NCI-H446 treated with DMSO at 0.1 percent for 48 hours (cell line): ENCODE results near the gene COL15A1.
A peak's percentile ranks its signal among the peaks of the same experiment; 100 is the strongest.

ENCODE experiments used
- DNase-seq: peaks from one replicate; lab custom pipeline; 2025; lab: John Stamatoyannopoulos, UW

Gene COL15A1

GRCh38 chr9:99108131-99108530 is 164.4 kb downstream of the COL15A1 start:
- DNase-seq: no peak

- no peak for DNase-seq
Observed at GRCh38 chr9:99109522-99109921, 165.8 kb downstream of the COL15A1 start.

- no peak for DNase-seq
Observed at GRCh38 chr9:99112750-99113413, 169.2 kb downstream of the COL15A1 start.

GRCh38 chr9:99113414-99114048 is 169.8 kb downstream of the COL15A1 start:
- no peak for DNase-seq

- DNase-seq: no peak
Observed at GRCh38 chr9:99114049-99114440, 170.3 kb downstream of the COL15A1 start.

- no peak for DNase-seq
Observed at GRCh38 chr9:99114846-99115500, 171.3 kb downstream of the COL15A1 start.

GRCh38 chr9:99116003-99116411 is 172.3 kb downstream of the COL15A1 start:
- DNase-seq: peak; percentile 5

- no peak for DNase-seq
Observed at GRCh38 chr9:99118782-99119466, 175.2 kb downstream of the COL15A1 start.

- DNase-seq: no peak
Observed at GRCh38 chr9:99119976-99120655, 176.4 kb downstream of the COL15A1 start.
